HG03432 (cell line): Measurements from ENCODE around the gene PRKAR1B.

Experiments
- ATAC-seq: cut with Tn5 transposase; IDR thresholded peaks from one replicate; pipeline ENCODE4 v1.9.1; 2021; ENCODE audit warnings: mild to moderate bottlenecking, moderate library complexity; ENCODE audit not compliant: unreplicated experiment

Gene PRKAR1B

DNA sequence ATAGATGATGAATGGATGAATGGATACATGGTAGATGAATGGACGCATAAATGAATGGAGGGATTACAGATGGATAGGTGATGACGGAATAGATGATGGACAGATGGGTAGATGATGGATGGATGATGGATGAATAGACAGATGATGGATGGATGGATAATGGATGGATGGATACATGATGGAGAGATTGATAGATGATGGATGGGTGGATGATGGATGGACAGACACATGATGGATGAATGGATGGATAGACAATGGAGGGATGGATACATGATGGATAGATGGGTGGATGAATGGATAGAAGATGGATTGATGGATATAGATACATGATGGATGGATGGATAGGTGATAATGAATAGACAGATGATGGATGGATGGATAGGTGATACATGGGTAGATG, 198.6 kb downstream of the PRKAR1B start:
- no peak for ATAC-seq

DNA sequence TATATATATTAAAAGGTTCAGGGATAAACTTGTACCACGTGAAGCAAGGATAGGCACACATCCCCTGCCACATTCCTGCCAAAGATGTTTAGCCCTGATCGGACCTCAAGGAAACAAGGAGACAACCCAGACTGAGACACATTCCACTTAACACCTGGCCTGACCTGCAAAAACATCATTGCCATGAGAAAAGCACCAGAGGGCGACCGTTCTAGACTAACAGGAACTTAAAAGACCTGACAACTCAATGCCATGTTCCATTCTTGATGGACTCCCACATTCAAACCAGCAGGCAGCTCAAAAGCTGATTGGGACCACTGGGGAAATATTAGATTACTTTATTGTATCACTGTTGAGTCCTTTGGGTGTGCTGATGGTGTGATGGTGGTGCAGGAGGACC, 199.4 kb downstream of the PRKAR1B start:
- no peak for ATAC-seq

DNA sequence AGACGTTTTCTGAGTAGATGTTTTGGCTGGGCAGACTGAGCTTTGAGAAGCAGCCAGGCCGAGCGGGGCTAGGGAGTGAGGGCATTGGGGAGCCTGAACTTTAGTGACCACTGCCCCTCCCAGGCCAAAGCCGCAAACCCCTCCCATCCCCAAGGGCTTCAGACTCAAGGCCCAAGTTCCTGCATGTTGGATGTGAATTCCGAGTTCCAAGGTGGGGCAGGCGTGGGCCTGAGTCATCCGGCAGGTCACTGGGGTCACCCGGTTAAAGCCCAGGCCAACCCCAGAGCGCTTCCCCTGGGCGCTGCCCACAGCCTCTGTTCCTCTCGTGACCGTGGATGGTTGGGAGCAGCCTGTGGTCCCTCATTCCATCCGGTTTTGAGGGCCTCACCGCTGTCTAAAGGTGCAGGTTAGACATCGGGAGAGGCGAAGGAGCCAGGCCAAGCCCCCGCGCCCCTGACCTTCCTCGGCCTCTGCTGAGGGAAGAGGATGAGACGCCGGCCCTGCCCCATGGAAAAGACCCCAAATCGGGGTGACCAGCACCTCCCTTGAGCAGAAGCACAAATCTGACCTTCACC, 200.5 kb downstream of the PRKAR1B start:
- no peak for ATAC-seq

DNA sequence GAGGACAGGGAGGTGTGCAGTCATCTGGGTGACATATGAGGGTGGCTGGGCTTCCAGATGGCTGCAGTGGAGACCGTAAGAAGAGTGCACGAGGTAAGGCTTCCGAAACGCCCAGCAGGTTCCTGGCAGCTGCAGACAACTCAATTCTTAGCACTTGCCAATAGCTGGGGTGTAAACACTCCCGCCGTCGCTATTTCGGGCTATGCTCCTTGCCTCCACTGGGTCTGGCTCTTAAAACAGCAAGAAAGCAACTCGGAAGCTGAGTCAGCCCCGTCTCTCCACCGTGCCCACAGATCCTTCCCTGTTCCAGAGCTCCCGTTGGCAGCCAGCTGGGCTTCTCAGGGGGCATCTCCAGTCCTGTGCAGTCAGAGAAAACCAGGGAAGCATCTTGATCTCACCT, 201.3 kb downstream of the PRKAR1B start:
- ATAC-seq = no peak

DNA sequence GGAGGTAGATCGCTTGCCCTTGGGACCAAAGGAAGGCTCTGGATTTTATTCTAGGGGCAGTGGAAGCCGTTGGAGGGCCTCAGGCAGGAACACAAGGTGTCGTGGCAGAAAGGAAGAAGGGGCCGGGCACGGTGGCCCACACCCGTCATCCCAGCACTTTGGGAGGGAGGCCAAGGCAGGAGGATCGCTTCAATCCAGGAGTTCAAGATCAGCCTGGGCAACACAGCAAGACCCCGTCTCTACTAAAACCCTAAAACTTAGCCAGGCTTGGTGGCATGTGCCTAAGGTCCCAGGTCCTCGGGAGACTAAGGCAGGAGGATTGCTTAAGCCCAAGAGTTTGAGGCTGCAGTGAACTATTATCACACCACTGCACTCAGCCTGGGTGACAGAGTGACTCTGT, 202.3 kb downstream of the PRKAR1B start:
- ATAC-seq = no peak

DNA sequence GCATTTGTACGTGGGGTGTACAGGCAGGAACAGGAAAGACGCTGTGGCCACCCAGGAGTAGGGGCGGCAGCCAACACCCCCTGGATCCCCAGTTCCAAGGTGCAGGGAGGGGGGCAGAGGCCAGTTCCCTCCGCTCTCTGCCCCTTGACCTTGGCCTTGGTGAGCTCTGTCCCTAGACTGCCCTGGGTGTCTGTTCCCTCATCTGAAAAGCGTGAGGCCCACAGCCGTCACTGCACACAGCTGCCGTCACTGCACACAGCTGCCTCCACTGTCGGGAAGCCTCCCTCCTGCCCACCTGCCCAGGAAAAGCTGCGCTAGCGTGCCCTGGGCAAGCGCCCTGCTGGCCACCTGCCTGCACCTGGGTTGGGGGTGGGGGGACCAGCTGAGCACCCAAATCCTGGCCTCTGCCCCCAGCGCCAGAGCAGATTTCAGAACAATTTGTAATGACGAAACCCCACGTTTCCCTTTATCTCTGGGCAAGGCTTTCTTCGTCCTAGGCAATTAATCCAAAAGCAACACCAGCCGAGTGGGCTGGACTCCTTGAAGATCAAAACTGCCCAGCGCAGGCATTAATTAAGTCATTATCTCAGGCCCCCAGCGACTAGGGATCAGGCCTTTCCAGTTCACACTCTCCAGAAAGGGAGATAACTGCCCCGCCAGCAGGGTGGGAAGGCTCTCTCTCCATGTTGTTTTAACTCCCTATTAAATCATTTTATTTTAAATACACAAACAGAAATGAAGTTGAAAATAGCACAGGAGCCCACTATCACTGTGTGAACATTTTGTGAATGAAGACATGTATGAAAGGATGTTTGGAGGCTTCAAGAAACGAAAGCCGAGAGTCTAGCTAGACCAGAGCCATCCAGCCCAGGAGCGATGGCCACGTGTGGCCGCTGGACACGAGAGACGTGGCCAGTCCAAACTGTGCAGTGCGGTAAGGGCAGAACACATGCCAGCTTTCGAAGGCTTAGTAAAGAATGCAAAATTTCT, 203.4 kb downstream of the PRKAR1B start:
- ATAC-seq = no peak

DNA sequence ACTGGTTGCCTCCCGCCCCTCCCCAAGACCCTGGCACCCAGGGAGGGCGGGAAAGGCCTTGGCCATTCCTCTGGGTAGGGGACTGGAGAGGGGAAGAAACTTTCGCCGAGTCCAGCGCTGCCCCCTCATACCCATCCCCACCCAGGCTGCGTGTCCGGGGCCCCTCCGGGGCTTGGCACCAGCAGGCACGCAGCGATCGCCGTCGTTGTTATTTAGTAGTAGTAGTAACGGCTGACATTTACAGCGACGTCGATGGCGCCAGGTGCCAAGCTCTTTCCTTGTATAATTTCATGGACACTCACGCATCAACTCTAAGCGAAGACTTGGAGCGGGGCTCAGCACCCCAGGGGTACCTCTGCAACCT, 204.1 kb downstream of the PRKAR1B start:
- ATAC-seq = no peak

DNA sequence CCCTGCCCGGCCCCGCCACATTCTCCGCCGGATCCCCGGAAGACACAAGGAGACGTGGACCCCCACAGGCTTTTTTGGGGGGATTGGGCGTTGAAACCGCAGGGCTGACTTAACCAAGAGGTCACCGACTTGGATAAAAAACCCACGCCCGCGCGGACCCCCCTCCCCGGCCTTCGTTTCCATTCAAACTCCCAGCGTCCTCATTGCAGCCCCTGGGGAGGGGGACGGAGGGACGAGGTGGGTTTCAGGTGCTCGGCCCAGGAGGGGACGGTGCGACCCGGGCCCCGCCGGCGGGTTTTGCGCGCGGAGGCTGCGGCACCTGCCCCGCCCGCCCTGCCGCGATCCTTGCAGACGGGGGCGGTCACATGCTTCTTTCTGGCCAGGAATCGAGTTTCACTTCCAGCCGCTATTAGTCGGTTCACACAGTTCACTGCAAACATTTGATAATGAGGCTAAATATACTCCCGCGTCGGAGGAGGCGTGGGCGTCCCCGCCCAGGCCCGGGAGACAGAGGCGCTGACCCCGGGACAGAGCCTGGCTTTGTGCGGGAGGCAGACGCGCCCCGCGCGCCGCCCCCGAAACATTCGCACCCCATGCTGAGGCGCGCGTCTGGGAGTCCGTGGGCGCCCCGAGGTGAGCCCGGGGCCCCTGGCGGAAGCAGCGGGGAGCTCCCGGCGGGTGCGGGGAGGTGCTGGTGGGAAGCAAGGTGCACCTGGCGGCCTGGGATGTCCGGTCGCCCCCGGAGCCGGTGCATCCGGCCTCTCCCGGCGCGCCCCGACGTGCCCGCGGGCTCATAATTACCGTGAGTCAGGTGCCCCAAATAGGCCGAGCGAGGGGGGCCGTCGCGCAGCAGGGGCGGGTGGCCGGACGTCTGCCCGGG, 204.8 kb downstream of the PRKAR1B start:
- peak; percentile 33 for ATAC-seq

DNA sequence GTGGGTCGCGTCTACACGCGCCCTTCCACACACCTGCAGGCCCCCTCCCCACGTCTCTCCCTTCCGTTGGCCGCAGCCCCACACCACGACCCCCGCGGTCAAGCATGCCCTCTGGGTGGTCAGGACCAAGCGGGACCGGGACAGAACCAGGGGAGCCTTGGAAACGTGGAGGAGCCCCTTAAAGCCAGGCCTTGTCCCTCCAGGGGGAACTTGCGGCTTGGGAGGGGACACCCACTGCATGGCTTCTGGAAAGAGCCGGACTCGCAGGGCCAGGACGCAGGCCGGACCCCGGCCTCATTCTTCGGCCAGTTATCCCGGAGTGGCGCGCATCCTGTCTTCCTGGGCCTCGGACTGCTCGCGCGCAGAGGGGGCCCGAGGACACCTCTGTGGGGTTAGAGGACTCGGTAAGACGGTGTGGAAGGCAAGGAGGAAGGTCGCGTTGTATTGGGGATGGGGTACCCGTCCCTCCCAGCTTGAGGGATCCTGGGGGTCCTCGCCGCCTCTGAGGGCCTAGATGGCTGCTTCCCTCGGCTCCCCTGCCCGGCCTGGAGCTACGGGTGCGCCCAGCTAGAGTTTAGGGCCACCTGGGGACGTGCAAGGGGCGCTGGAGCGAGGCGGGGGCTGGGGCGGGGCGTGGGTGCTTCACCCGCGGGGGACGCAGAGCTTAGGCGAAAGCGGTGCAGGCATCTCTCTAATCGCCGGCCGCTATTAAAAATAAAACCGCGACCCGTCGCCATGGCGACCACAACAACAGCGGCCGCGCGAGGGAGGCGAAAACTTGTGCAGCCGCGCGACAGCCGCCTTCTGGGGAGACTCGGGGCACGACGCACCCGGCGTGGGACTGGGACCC, 205.6 kb downstream of the PRKAR1B start:
- ATAC-seq = peak; percentile 19

DNA sequence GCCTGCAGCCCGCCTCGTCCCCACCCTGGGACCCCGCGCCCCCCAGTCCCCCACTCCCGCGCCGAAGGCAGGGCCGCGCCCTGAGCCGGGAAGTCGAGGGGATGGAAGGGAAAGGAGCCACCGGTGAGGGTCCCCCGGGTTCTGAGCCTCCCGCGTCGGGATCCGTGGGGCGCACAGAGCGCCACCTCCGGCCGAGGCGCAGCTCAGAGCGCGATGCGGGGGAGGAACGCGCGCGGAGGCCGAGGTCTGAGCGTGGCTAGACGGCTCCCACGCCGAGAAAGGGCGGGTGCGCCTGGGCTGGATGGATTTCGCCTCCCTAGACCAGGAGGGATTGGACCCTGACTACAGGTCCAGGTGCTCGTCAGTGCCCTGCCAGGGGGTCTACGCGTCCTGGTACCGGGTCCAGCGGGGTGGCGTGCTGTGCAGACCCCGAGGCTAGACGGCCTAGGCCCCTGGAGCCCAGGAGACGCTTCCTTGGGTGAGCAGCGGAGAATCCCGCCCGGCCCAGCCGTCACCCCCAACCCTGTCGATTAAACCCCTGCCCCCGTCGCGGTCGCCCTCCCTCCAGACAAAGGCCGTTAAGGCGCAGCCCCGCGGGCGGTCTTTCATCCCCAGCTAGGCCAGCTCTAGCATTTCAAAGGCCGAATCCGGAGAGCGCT, 206.4 kb downstream of the PRKAR1B start:
- ATAC-seq = no peak

DNA sequence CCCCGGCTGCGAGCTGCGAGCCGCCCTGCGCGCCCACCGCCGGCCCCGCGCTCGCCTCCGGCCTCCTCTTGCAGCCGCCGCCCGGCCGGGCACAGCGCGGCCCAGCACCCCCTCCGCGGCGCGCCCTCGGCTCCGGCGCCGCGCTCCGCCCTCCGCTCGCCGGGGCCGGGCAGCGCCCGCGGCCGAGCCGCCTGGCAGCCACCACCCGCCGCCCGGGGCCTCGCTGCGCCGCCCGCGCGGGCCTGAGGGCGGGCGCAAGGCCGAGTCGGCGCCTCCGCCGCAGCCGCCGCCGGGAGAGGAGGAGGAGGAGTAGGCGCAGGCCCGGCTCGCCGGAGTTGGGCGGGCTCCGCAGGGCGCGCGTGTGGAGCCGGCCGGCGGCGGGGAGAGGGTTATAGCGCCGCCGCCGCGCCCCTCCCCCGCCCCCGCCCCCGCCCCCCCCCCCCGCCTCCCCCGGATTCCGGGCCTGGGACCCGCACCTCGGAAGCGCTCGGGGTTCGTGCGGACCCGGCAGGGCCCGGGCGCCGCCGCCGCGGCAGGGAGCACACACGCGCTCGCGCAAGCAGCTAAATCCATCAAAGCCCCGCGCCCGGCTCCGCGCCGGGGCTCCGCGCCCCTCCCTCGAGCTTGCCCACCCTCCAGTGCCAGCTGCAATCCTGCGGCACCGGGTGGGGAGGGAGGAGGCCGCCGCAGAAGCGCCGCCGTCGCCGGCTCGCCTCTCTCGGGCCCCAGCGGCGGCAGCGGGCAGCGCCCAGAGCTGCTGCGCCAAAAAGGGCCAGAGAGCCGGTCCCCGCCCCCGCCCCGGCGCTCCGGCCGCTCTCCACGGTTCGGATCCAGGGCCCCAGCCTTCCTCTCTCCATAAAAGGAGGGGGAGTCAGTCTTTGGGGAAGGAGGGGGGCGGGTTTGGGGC, 207.3 kb downstream of the PRKAR1B start, which contains the start of gene PDGFA:
TSS of gene PDGFA (minus strand) at position 363 of the 907 bp plus-strand sequence. CDS start 845 bp downstream, outside the sequence.
- peak; percentile 25 for ATAC-seq

DNA sequence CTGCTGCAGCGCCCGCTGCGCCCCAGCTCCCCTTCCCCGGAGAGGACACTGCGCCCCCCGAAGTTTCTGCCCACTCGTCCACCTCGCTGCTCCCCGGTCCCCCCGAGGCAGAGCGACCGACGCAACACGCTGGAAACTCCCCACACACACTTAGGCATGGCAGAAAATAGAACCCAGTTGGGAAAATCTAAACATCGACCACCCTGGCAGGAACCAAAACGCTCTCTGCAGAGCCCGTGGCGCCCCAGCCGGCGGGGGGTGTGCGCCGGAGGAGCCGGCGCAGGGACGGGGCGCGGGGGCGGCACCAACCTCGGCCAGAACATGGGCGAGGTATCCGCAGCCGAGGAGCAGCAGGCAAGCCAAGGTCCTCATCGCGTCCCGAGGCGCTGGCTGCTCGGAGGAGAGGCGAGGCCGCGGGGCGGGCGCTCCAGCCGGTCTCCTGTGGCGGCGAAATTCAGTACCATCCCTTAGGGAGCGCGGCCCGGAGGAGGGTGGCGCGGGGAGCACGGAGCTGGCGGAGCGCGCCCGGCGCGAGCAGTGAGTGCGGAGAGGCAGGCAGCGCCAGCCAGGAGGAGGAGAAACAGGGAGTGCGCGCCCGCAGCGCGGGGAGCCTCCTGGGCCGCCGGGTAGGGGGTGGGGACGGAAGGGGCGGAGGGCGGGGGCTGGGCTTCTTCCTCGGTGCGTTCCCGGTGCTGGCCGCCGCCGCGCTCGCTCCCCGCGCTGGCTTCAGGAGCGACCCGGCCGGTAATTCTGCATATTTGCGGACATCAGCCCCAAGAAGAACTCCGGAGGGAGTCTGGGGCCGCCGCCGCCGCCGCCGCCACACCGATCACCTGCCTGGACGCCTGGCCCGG, 208.2 kb downstream of the PRKAR1B start:
- peak; percentile 14 for ATAC-seq

DNA sequence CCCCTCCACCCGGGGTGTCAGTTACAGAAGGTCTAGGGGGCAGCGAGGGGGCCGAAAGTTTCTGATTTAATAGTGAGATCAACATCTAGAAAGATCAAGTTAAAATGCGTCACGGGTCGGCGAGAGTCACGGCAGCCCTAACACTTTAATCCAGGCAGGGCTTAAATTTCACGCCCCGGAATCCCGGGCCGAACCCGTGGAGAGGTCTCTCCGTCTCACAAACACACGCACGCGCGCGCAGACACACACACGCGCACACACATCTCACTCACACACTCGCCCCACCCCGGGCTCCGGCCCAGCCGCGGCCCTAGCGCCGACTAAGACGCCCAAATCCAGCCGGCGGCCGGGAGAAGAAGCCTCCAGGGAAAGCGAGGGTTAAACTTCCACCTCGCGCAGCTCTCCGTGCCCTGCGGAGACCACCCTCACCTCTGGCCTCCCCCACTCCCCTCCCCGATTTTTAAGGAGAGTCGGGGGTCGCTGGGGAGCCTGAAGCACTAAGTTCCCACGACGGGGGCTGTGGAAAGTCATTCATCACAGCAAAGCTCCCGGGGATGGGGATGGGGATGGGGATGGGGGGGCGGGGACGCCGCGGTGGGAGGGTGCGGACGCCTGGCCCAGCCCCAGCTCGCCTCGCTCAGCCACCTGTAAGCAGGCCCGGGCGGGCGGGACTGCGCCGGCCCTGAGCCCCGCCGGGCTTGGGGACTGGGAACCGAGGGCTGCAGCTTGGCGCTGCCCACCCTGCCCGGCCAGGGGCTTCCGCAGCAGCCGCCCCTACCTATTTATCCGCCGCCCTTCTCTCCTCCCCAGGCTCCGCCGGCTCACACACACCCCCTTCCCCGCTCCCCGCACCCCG, 209.1 kb downstream of the PRKAR1B start:
- no peak for ATAC-seq

DNA sequence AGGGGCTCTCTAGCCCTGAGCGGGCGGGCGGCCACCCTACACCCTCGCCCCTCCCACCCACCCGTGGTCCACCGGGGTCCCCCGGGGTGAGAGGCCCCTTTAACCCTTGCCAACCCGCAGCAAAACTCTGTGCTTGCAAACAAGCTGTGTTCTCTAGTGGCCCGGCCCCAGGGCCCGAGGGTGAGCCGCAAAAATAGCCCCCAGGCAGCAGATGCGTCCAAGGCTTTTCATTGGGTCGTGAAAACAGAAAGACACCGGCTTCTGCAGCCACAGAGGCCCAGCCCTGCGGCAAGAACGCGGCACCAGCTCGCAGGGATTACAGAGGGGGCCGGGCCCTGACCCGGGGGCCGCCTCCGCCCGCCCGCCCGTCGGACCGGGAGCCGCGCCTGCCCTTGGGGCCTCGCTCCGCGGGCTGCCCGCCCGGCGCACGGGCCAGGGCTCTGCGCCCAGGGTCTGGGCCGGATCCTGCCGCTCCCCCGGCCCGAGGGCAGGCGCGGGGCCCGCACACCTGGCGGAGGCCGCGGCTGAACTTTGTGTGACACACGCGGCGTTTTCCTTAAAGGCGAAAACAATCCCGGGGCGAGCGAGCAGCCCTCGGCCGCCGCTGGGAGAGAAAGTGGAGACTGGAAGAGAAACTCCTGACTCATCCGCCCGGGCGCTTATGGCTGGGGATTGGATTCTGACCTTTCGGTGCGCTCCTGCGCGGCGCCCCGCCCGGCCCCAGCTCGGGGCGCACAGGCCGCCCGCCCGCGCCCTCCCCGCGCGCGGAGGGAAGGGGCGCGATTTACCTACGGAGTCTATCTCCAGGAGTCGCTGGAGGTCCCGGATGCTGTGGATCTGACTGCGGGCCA, 210.2 kb downstream of the PRKAR1B start:
- ATAC-seq = no peak

DNA sequence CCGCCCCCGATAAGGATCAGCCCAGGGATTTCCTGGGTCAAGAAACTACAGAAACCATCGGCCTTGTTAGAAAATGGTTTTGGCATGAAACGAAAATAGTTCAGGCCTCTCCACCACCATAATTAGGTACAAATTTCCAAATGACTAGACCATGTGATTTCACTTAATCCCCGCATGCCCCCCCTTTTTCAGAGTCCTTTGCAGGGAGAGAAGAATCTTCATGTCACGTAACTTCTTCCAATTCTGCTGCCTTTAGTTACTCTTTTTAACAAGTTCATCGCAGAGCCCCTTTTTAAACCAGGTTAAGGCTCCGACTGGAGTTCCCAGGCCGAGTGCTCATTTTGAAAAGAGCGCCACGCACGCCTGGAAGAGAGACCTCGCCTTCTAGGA, 210.9 kb downstream of the PRKAR1B start:
- no peak for ATAC-seq

DNA sequence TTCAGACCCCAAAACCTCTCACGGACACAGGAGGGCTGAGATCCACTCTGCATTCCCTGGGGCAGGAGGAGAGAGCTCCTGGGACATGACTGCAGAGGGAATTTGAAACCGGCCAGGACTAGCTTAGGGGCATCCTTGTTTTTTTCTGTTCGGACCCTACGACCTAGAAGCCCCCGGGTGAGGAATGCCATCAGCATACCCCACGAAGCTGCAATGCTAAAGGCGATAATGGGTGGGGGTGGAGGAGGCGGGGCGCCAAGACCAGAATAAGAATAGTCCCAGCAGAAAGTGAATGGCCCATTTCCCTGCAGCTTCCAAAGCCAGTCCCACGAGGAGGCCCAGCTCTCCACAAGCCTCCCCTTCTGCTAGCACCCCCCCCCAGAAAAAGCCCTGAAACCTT, 211.5 kb downstream of the PRKAR1B start:
- ATAC-seq = no peak
